OCI-LY7 (cell line): ENCODE measurements around the gene DOCK3. TPM values are rescaled to one million over a fixed set of nuclear protein-coding genes. Genes with fewer than 3 reads are reported as not detected.
"Not testable (repeated sequence)": the region's sequence is repeated elsewhere in the genome, so short reads cannot be mapped to it uniquely, and the experiment has no call there.

Experiments
- BruUV-seq: library from RNA; stranded (reverse); fragments of 400-500 nt; replicated peaks from 2 replicates; lab custom pipeline; 2021; lab: Mats Ljungman, UMichigan
- CTCF ChIA-PET: fragments of 300-600 bp; sonication (Branson Sonifier 250); formaldehyde crosslinking; loops from one replicate; lab custom pipeline; 2022; ENCODE audit warnings: antibody characterized with exemption; ENCODE audit not compliant: unreplicated experiment; lab: Charles Lee
- POLR2A ChIA-PET: fragments of 300-600 bp; sonication (Branson Sonifier 250); formaldehyde crosslinking; loops from one replicate; lab custom pipeline; 2022; ENCODE audit warnings: antibody characterized with exemption; lab: Charles Lee
- DNase-seq: peaks from one replicate; pipeline ENCODE4 v3.0.0-alpha.2; 2015; ENCODE audit warnings: low spot score
- H2AFZ ChIP-seq: fragments of 200-600 bp; sonication (generic), shearing (Covaris generic); 2 replicates; pipeline ENCODE4 v1.6.1; 2014; ENCODE audit warnings: mild to moderate bottlenecking, antibody characterized with exemption, low read length, moderate library complexity
- H3K27ac ChIP-seq: fragments of 200-600 bp; sonication (generic); 2 replicates; pipeline ENCODE4 v1.5.1; 2014; ENCODE audit warnings: mixed run types, low read depth, mild to moderate bottlenecking, moderate library complexity, low read length, inconsistent platforms; ENCODE audit not compliant: poor library complexity, severe bottlenecking
- H3K36me3 ChIP-seq: fragments of 200-600 bp; sonication (generic); 2 replicates; pipeline ENCODE4 v1.6.1; 2014; ENCODE audit warnings: mild to moderate bottlenecking, antibody characterized with exemption, low read length, moderate library complexity, mixed read lengths; ENCODE audit not compliant: insufficient read depth
- H3K4me1 ChIP-seq: fragments of 200-600 bp; sonication (generic); 2 replicates; pipeline ENCODE4 v1.5.1; 2014; ENCODE audit warnings: mild to moderate bottlenecking, low read length; ENCODE audit not compliant: insufficient read depth, poor library complexity, severe bottlenecking
- H3K4me2 ChIP-seq: fragments of 200-600 bp; sonication (generic); 2 replicates; pipeline ENCODE4 v1.6.1; 2014; ENCODE audit warnings: mild to moderate bottlenecking, low read length
- H3K4me3 ChIP-seq: fragments of 200-600 bp; sonication (generic); 2 replicates; pipeline ENCODE4 v1.5.1; 2014; ENCODE audit warnings: mild to moderate bottlenecking, low read depth, low read length; ENCODE audit not compliant: poor library complexity, severe bottlenecking
- H3K79me2 ChIP-seq: fragments of 200-600 bp; sonication (generic); 2 replicates; pipeline ENCODE4 v1.6.1; 2016; ENCODE audit warnings: low read depth, mild to moderate bottlenecking, low read length, moderate library complexity, mixed read lengths; ENCODE audit not compliant: insufficient read depth
- H3K9me2 ChIP-seq: fragments of 200-600 bp; sonication (generic); 2 replicates; pipeline ENCODE4 v1.6.1; 2016; ENCODE audit warnings: mild to moderate bottlenecking, low read length, mixed read lengths; ENCODE audit not compliant: insufficient read depth
- H3K9me3 ChIP-seq: fragments of 200-600 bp; sonication (generic); 2 replicates; pipeline ENCODE4 v1.6.1; 2014; ENCODE audit warnings: mild to moderate bottlenecking, mixed run types, low read length, mixed read lengths
- H4K20me1 ChIP-seq: fragments of 200-600 bp; sonication (generic); 2 replicates; pipeline ENCODE4 v1.6.1; 2014; ENCODE audit warnings: mild to moderate bottlenecking, antibody characterized with exemption, low read length, moderate library complexity, mixed read lengths; ENCODE audit not compliant: insufficient read depth
- CTCF ChIP-seq: fragments of 200-600 bp; sonication (generic); conservative IDR thresholded peaks from 2 replicates; pipeline ENCODE4 v1.5.1; 2014; ENCODE audit warnings: mild to moderate bottlenecking, antibody characterized with exemption, low read length, moderate library complexity, mixed read lengths
- EZH2phosphoT487 ChIP-seq: fragments of 200-600 bp; sonication (generic); IDR thresholded peaks from 2 replicates; pipeline ENCODE4 v1.6.1; 2018; ENCODE audit warnings: low read depth, borderline replicate concordance, mild to moderate bottlenecking, mixed run types, antibody characterized with exemption, low read length, moderate library complexity, mixed read lengths
- intact Hi-C: fragments of 100-400 bp; cut with micrococcal nuclease; formaldehyde crosslinking; loops from one replicate; pipeline ENCODE4 v1.10.0; 2022; ENCODE audit not compliant: unreplicated experiment
- total RNA-seq, 2 experiments: library from RNA; depleted of rRNA in 1 of 2; stranded (reverse); fragments of >200 nt in 1 of 2; shearing (Covaris generic) in 1 of 2; gene quantifications; 2 replicates each; pipeline ENCODE4 v1.2.3, GENCODE V29; 2014 to 2022

The DOCK3 gene
- total RNA-seq, 2 experiments from 2014 or later = not detected

GRCh38 chr3:51307458-51307857 lies 632.7 kb downstream of the DOCK3 start:
- CTCF ChIA-PET = no interaction called here

GRCh38 chr3:51307945-51308607 lies 633.3 kb downstream of the DOCK3 start:
- H3K9me2 ChIP-seq, H3K79me2 ChIP-seq, intact Hi-C loops, POLR2A ChIA-PET, H3K4me3 ChIP-seq, H3K9me3 ChIP-seq, H3K27ac ChIP-seq, H2AFZ ChIP-seq, CTCF ChIA-PET, H3K36me3 ChIP-seq, H4K20me1 ChIP-seq, H3K4me1 ChIP-seq, BruUV-seq, DNase-seq, H3K4me2 ChIP-seq: not testable (repeated sequence)

More at GRCh38 chr3:51307458-51307857, 632.7 kb downstream of the DOCK3 start:
- no peak overlapping the region for H3K27ac ChIP-seq
- no peak overlapping the region for H3K4me3 ChIP-seq
- TF ChIP-seq EZH2phosphoT487 (no peak), CTCF (no peak)
- no peaks in the 10 kb centered on the region for H3K9me3 ChIP-seq
- no peaks in the 10 kb centered on the region for H3K9me2 ChIP-seq
- intact Hi-C loops = no loop called here
- no peak overlapping the region for H3K4me2 ChIP-seq
- no peak for DNase-seq
- no peaks in the 10 kb centered on the region for H3K4me1 ChIP-seq
- no peaks in the 10 kb centered on the region for H3K79me2 ChIP-seq
- no peaks in the 10 kb centered on the region for H4K20me1 ChIP-seq
- no peak overlapping the region for H2AFZ ChIP-seq
- BruUV-seq = no TSS peak
- no peaks in the 10 kb centered on the region for H3K36me3 ChIP-seq
- POLR2A ChIA-PET = no interaction called here

GRCh38 chr3:51311055-51311454 lies 636.3 kb downstream of the DOCK3 start:
- intact Hi-C loops = no loop called here

More at GRCh38 chr3:51311055-51311454, 636.3 kb downstream of the DOCK3 start:
- H3K36me3 ChIP-seq = no peaks in the 10 kb centered on the region
- no peaks in the 10 kb centered on the region for H3K9me3 ChIP-seq
- POLR2A ChIA-PET = no interaction called here
- H4K20me1 ChIP-seq = no peaks in the 10 kb centered on the region
- H3K79me2 ChIP-seq = no peaks in the 10 kb centered on the region
- BruUV-seq = no TSS peak
- CTCF ChIA-PET = no interaction called here
- no peak overlapping the region for H2AFZ ChIP-seq
- DNase-seq = peak; percentile 17
- H3K4me3 ChIP-seq = no peak overlapping the region
- no peak overlapping the region for H3K27ac ChIP-seq
- H3K4me2 ChIP-seq = no peak overlapping the region
- no peaks in the 10 kb centered on the region for H3K9me2 ChIP-seq
- H3K4me1 ChIP-seq = no peaks in the 10 kb centered on the region
- no peak for TF ChIP-seq EZH2phosphoT487
- TF ChIP-seq CTCF = peak; percentile 64
